ENCODE results near the gene FAM3B. TPM values are rescaled to one million over a fixed set of nuclear protein-coding genes. Genes with fewer than 3 reads are reported as not detected.

The FAM3B gene
- polyA plus RNA-seq (ENCODE audit: insufficient read length in 3 of 3) = 10 to 100 TPM; 14.4 to 29.7 (median 15.8) TPM
- long read RNA-seq, donor 1, transcript FAM3B-201 (8 exons, 1,088 nt) = major isoform, 10 of 27 reads
- long read RNA-seq, donor 1, partial matches to known transcripts = 16 of 27 reads
- long read RNA-seq, donor 1, other reads (novel, unspliced or antisense) = 0 of 27 reads
- long read RNA-seq, donor 2, partial matches to known transcripts = 0 of 4 reads
- long read RNA-seq, donor 2, other reads (novel, unspliced or antisense) = 0 of 4 reads
- long read RNA-seq, donor 3, partial matches to known transcripts = 7 of 15 reads
- long read RNA-seq, donor 3, other reads (novel, unspliced or antisense) = 0 of 15 reads
- long read RNA-seq, donor 4, transcript FAM3B-201 (8 exons, 1,088 nt) = major isoform, 19 of 40 reads
- long read RNA-seq, donor 4, partial matches to known transcripts = 21 of 40 reads
- long read RNA-seq, donor 4, other reads (novel, unspliced or antisense) = 0 of 40 reads
- long read RNA-seq, donor 5 = 0 reads
- long read RNA-seq, donor 6, transcript FAM3B-201 (8 exons, 1,088 nt) = major isoform, 10 of 32 reads
- long read RNA-seq, donor 6, partial matches to known transcripts = 21 of 32 reads
- long read RNA-seq, donor 6, other reads (novel, unspliced or antisense) = 0 of 32 reads
- long read RNA-seq, donor 7, transcript FAM3B-201 (8 exons, 1,088 nt) = major isoform, 11 of 29 reads
- long read RNA-seq, donor 7, partial matches to known transcripts = 17 of 29 reads
- long read RNA-seq, donor 7, other reads (novel, unspliced or antisense) = 0 of 29 reads
- long read RNA-seq, donor 8 = 0 reads
- long read RNA-seq, donor 9, transcript FAM3B-201 (8 exons, 1,088 nt) = major isoform, 13 of 38 reads
- long read RNA-seq, donor 9, partial matches to known transcripts = 25 of 38 reads
- long read RNA-seq, donor 9, other reads (novel, unspliced or antisense) = 0 of 38 reads
- long read RNA-seq, donor 10, transcript FAM3B-201 (8 exons, 1,088 nt) = major isoform, 6 of 15 reads
- long read RNA-seq, donor 10, partial matches to known transcripts = 7 of 15 reads
- long read RNA-seq, donor 10, other reads (novel, unspliced or antisense) = 0 of 15 reads
- long read RNA-seq, donor 11, transcript FAM3B-201 (8 exons, 1,088 nt) = major isoform, 6 of 12 reads
- long read RNA-seq, donor 11, partial matches to known transcripts = 5 of 12 reads
- long read RNA-seq, donor 11, other reads (novel, unspliced or antisense) = 0 of 12 reads
- long read RNA-seq, donor 12, transcript FAM3B-201 (8 exons, 1,088 nt) = major isoform, 12 of 25 reads
- long read RNA-seq, donor 12, partial matches to known transcripts = 13 of 25 reads
- long read RNA-seq, donor 12, other reads (novel, unspliced or antisense) = 0 of 25 reads
- long read RNA-seq, donor 13, transcript FAM3B-201 (8 exons, 1,088 nt) = major isoform, 5 of 5 reads
- long read RNA-seq, donor 13, partial matches to known transcripts = 0 of 5 reads
- long read RNA-seq, donor 13, other reads (novel, unspliced or antisense) = 0 of 5 reads
- long read RNA-seq, donor 14, transcript FAM3B-201 (8 exons, 1,088 nt) = major isoform, 11 of 18 reads
- long read RNA-seq, donor 14, partial matches to known transcripts = 5 of 18 reads
- long read RNA-seq, donor 14, other reads (novel, unspliced or antisense) = 0 of 18 reads
- long read RNA-seq, donor 15, transcript FAM3B-201 (8 exons, 1,088 nt) = major isoform, 11 of 13 reads
- long read RNA-seq, donor 15, partial matches to known transcripts = 0 of 13 reads
- long read RNA-seq, donor 15, other reads (novel, unspliced or antisense) = 0 of 13 reads
- long read RNA-seq, donor 16, partial matches to known transcripts = 6 of 12 reads
- long read RNA-seq, donor 16, other reads (novel, unspliced or antisense) = 0 of 12 reads

- peak; percentile 26 for DNase-seq
Measured at GRCh38 chr21:41316200-41317062, at the start of gene FAM3B. Gene FAM3B (plus strand): TSS chr21:41316801. CDS start chr21:41316880, 79 bp downstream.

GRCh38 chr21:41267346-41267745 lies 49.3 kb upstream of the FAM3B start:
- no peak for DNase-seq

GRCh38 chr21:41269535-41269934 lies 47.1 kb upstream of the FAM3B start:
- no peak for DNase-seq

GRCh38 chr21:41277196-41277595 lies 39.4 kb upstream of the FAM3B start:
- no peak for DNase-seq

GRCh38 chr21:41277846-41278245 lies 38.8 kb upstream of the FAM3B start:
- no peak for DNase-seq

- DNase-seq = no peak
Measured at GRCh38 chr21:41280115-41280919, 36.3 kb upstream of the FAM3B start.

- no peak for DNase-seq
Measured at GRCh38 chr21:41282412-41282811, 34.2 kb upstream of the FAM3B start.

- DNase-seq = peak; percentile 71
Measured at GRCh38 chr21:41283211-41283818, 33.3 kb upstream of the FAM3B start.

- DNase-seq = no peak
Measured at GRCh38 chr21:41289431-41289830, 27.2 kb upstream of the FAM3B start.

GRCh38 chr21:41290106-41290799 lies 26.3 kb upstream of the FAM3B start:
- no peak for DNase-seq

- no peak for DNase-seq
Measured at GRCh38 chr21:41294548-41295231, 21.9 kb upstream of the FAM3B start.

GRCh38 chr21:41295721-41296254 lies 20.8 kb upstream of the FAM3B start:
- DNase-seq = no peak

GRCh38 chr21:41302976-41303375 lies 13.6 kb upstream of the FAM3B start:
- no peak for DNase-seq

GRCh38 chr21:41304068-41304720 lies 12.4 kb upstream of the FAM3B start:
- DNase-seq = no peak

GRCh38 chr21:41307219-41307618 lies 9.4 kb upstream of the FAM3B start:
- no peak for DNase-seq
